ENCODE results near the gene C6orf47.
"Not testable (repeated sequence)": the region's sequence is repeated elsewhere in the genome, so short reads cannot be mapped to it uniquely, and the experiment has no call there.

The C6orf47 gene

GRCh38 chr6:31660381-31661261, at the start of gene C6orf47:
TSS of gene C6orf47 (minus strand) at chr6:31660778. CDS start at chr6:31659947, 831 bp downstream.
- DNase-seq (ENCODE audit: low read depth, low spot score) = peak; percentile 68
- H3K36me3 ChIP-seq (ENCODE audit: insufficient read depth, insufficient read length, low read length) = peaks cover 51% of the 10 kb centered on the region
- TF ChIP-seq YY1 (IDR thresholded peaks at IDR 0.05; ENCODE audit: insufficient read depth, insufficient read length) = no peak
- TF ChIP-seq ZNF274 (IDR thresholded peaks at IDR 0.05; ENCODE audit: low read depth, low read length) = no peak
- no peak for TF ChIP-seq SUZ12 (IDR thresholded peaks at IDR 0.05; ENCODE audit: extremely low read depth, insufficient read depth, insufficient read length)

GRCh38 chr6:31709157-31709556, 48.6 kb upstream of the C6orf47 start:
- H3K4me1 ChIP-seq (ENCODE audit: insufficient read depth, insufficient read length); H3K27me3 ChIP-seq (ENCODE audit: insufficient read depth, insufficient read length); H3K9ac ChIP-seq (ENCODE audit: insufficient read length, low read depth); H3K4me3 ChIP-seq (ENCODE audit: insufficient read length, low read depth); H3K36me3 ChIP-seq (ENCODE audit: insufficient read depth, insufficient read length, low read length); H3K9me3 ChIP-seq (ENCODE audit: insufficient read depth, low read length); DNase-seq (ENCODE audit: low read depth, low spot score): not testable (repeated sequence)

More at GRCh38 chr6:31660381-31661261, at the start of gene C6orf47:
- no peaks in the 10 kb centered on the region for H3K9me3 ChIP-seq (ENCODE audit: insufficient read depth, low read length)
- peak within 1 kb of the TSS; percentile 91 for H3K9ac ChIP-seq (ENCODE audit: insufficient read length, low read depth)
- peaks cover 11% of the 10 kb centered on the region for H3K4me1 ChIP-seq (ENCODE audit: insufficient read depth, insufficient read length)
- no peaks in the 10 kb centered on the region for H3K27me3 ChIP-seq (ENCODE audit: insufficient read depth, insufficient read length)
- H3K4me3 ChIP-seq (ENCODE audit: insufficient read length, low read depth) = peak within 1 kb of the TSS; percentile 75

GRCh38 chr6:31708224-31708623, 47.6 kb upstream of the C6orf47 start:
- H3K4me1 ChIP-seq (ENCODE audit: insufficient read depth, insufficient read length) = no peaks in the 10 kb centered on the region
- H3K36me3 ChIP-seq (ENCODE audit: insufficient read depth, insufficient read length, low read length) = no peaks in the 10 kb centered on the region
- no peaks in the 10 kb centered on the region for H3K27me3 ChIP-seq (ENCODE audit: insufficient read depth, insufficient read length)
- DNase-seq (ENCODE audit: low read depth, low spot score) = no peak
- H3K4me3 ChIP-seq (ENCODE audit: insufficient read length, low read depth) = no peak overlapping the region
- no peaks in the 10 kb centered on the region for H3K9me3 ChIP-seq (ENCODE audit: insufficient read depth, low read length)
- TF ChIP-seq YY1 (IDR thresholded peaks at IDR 0.05; ENCODE audit: insufficient read depth, insufficient read length) = no peak
- TF ChIP-seq SUZ12 (IDR thresholded peaks at IDR 0.05; ENCODE audit: extremely low read depth, insufficient read depth, insufficient read length) = no peak
- no peak for TF ChIP-seq ZNF274 (IDR thresholded peaks at IDR 0.05; ENCODE audit: low read depth, low read length)
- no peak overlapping the region for H3K9ac ChIP-seq (ENCODE audit: insufficient read length, low read depth)

- Histone ChIP-seq H3K36me3 (ENCODE audit: insufficient read depth, insufficient read length, low read length) (no peaks in the 10 kb centered on the region), H3K27me3 (ENCODE audit: insufficient read depth, insufficient read length) (no peaks in the 10 kb centered on the region), H3K9me3 (ENCODE audit: insufficient read depth, low read length) (no peaks in the 10 kb centered on the region), H3K9ac (ENCODE audit: insufficient read length, low read depth) (no peak overlapping the region), H3K4me3 (ENCODE audit: insufficient read length, low read depth) (no peak overlapping the region), H3K4me1 (ENCODE audit: insufficient read depth, insufficient read length) (no peaks in the 10 kb centered on the region)
- no peak for TF ChIP-seq SUZ12 (IDR thresholded peaks at IDR 0.05; ENCODE audit: extremely low read depth, insufficient read depth, insufficient read length)
- no peak for TF ChIP-seq ZNF274 (IDR thresholded peaks at IDR 0.05; ENCODE audit: low read depth, low read length)
- TF ChIP-seq YY1 (IDR thresholded peaks at IDR 0.05; ENCODE audit: insufficient read depth, insufficient read length) = no peak
- no peak for DNase-seq (ENCODE audit: low read depth, low spot score)
These were observed 47.1 kb upstream of the C6orf47 start for GRCh38 chr6:31707701-31708100.

GRCh38 chr6:31706599-31706998, 46.0 kb upstream of the C6orf47 start, which contains the start of gene LY6G6F:
TSS of gene LY6G6F (plus strand) at chr6:31706866. CDS start at chr6:31706907, 41 bp downstream.
- Histone ChIP-seq H3K4me3 (ENCODE audit: insufficient read length, low read depth) (no peak within 1 kb of the TSS), H3K36me3 (ENCODE audit: insufficient read depth, insufficient read length, low read length) (peaks cover 4% of the 10 kb centered on the region), H3K4me1 (ENCODE audit: insufficient read depth, insufficient read length) (peaks cover 4% of the 10 kb centered on the region), H3K9ac (ENCODE audit: insufficient read length, low read depth) (no peak within 1 kb of the TSS), H3K27me3 (ENCODE audit: insufficient read depth, insufficient read length) (no peaks in the 10 kb centered on the region), H3K9me3 (ENCODE audit: insufficient read depth, low read length) (no peaks in the 10 kb centered on the region)
- DNase-seq (ENCODE audit: low read depth, low spot score) = no peak
- no peak for TF ChIP-seq ZNF274 (IDR thresholded peaks at IDR 0.05; ENCODE audit: low read depth, low read length)
- no peak for TF ChIP-seq SUZ12 (IDR thresholded peaks at IDR 0.05; ENCODE audit: extremely low read depth, insufficient read depth, insufficient read length)
- TF ChIP-seq YY1 (IDR thresholded peaks at IDR 0.05; ENCODE audit: insufficient read depth, insufficient read length) = no peak

- H3K9ac ChIP-seq (ENCODE audit: insufficient read length, low read depth) = no peak overlapping the region
- no peak for DNase-seq (ENCODE audit: low read depth, low spot score)
- TF ChIP-seq ZNF274 (IDR thresholded peaks at IDR 0.05; ENCODE audit: low read depth, low read length) (no peak), YY1 (IDR thresholded peaks at IDR 0.05; ENCODE audit: insufficient read depth, insufficient read length) (no peak), SUZ12 (IDR thresholded peaks at IDR 0.05; ENCODE audit: extremely low read depth, insufficient read depth, insufficient read length) (no peak)
- H3K4me3 ChIP-seq (ENCODE audit: insufficient read length, low read depth) = no peak overlapping the region
- H3K9me3 ChIP-seq (ENCODE audit: insufficient read depth, low read length) = no peaks in the 10 kb centered on the region
- H3K36me3 ChIP-seq (ENCODE audit: insufficient read depth, insufficient read length, low read length) = peaks cover 10% of the 10 kb centered on the region
- H3K27me3 ChIP-seq (ENCODE audit: insufficient read depth, insufficient read length) = no peaks in the 10 kb centered on the region
- peaks cover 5% of the 10 kb centered on the region for H3K4me1 ChIP-seq (ENCODE audit: insufficient read depth, insufficient read length)
These were observed 45.4 kb upstream of the C6orf47 start for GRCh38 chr6:31705931-31706330.

GRCh38 chr6:31702819-31703716, 42.5 kb upstream of the C6orf47 start, which contains the start of gene ABHD16A:
TSS of gene ABHD16A (minus strand) at chr6:31703324. CDS start at chr6:31703281, 43 bp downstream.
- Histone ChIP-seq H3K9me3 (ENCODE audit: insufficient read depth, low read length) (no peaks in the 10 kb centered on the region), H3K4me1 (ENCODE audit: insufficient read depth, insufficient read length) (peaks cover 5% of the 10 kb centered on the region), H3K9ac (ENCODE audit: insufficient read length, low read depth) (peak within 1 kb of the TSS; percentile 93), H3K36me3 (ENCODE audit: insufficient read depth, insufficient read length, low read length) (peaks cover 27% of the 10 kb centered on the region), H3K27me3 (ENCODE audit: insufficient read depth, insufficient read length) (no peaks in the 10 kb centered on the region), H3K4me3 (ENCODE audit: insufficient read length, low read depth) (peak within 1 kb of the TSS; percentile 87)
- no peak for TF ChIP-seq YY1 (IDR thresholded peaks at IDR 0.05; ENCODE audit: insufficient read depth, insufficient read length)
- no peak for TF ChIP-seq SUZ12 (IDR thresholded peaks at IDR 0.05; ENCODE audit: extremely low read depth, insufficient read depth, insufficient read length)
- no peak for TF ChIP-seq ZNF274 (IDR thresholded peaks at IDR 0.05; ENCODE audit: low read depth, low read length)
- DNase-seq (ENCODE audit: low read depth, low spot score) = peak; percentile 95

All from NT2/D1 (cell line).